Stomach (tissue), 9 donors: ENCODE measurements around the gene CEMIP. TPM values are rescaled to one million over a fixed set of nuclear protein-coding genes. Genes with fewer than 3 reads are reported as not detected.
"Not testable (repeated sequence)": the region's sequence is repeated elsewhere in the genome, so short reads cannot be mapped to it uniquely, and the experiment has no call there.

Experiments
- DNase-seq, 2 donors: peaks; one replicate each; pipeline versions ENCODE4 v3.0.0 to v3.0.0-alpha.2; 2013 to 2019
- H3K27ac ChIP-seq, 5 donors: fragments of 200-600 bp in 4 of 5; sonication (generic) in 4 of 5; one replicate each; pipeline ENCODE4 v1.5.1; 2013 to 2019; ENCODE audit warnings: mild to moderate bottlenecking in 1 of 5, moderate library complexity in 1 of 5
- H3K27me3 ChIP-seq, 3 donors: fragments of 200-600 bp; sonication (generic); one replicate each; pipeline ENCODE4 v1.5.1; 2017 to 2019; ENCODE audit warnings: mixed run types in 1 of 3
- H3K36me3 ChIP-seq, 4 donors: fragments of 200-600 bp; sonication (generic); 1 replicate in 3 of 4; 2 replicates in 1 of 4; pipeline ENCODE4 v1.5.1; 2016 to 2019
- H3K4me1 ChIP-seq, 4 donors: fragments of 200-600 bp; sonication (generic); one replicate each; pipeline ENCODE4 v1.5.1; 2016 to 2019
- H3K4me3 ChIP-seq, 4 donors: fragments of 200-600 bp; sonication (generic) in 3 of 4; one replicate each; pipeline ENCODE4 v1.5.1; 2016 to 2019; ENCODE audit warnings: mild to moderate bottlenecking in 1 of 4
- H3K9me3 ChIP-seq, 4 donors: fragments of 200-600 bp; sonication (generic); one replicate each; pipeline ENCODE4 v1.5.1; 2016 to 2019
- CTCF ChIP-seq, 7 experiments: fragments of 450-650 bp in 4 of 7; fragments of 200-600 bp in 3 of 7; sonication (generic) in 3 of 7; IDR thresholded peaks; one replicate each; pipeline ENCODE4 v1.5.1; 2016 to 2019; ENCODE audit warnings: antibody characterized with exemption in 7 of 7, control low read depth in 2 of 7, mild to moderate bottlenecking in 1 of 7
- EP300 ChIP-seq: sonication (generic); formaldehyde crosslinking; IDR thresholded peaks from one replicate; pipeline ENCODE4 v1.6.1; 2017; ENCODE audit warnings: antibody characterized with exemption
- POLR2A ChIP-seq, 4 donors: fragments of 450-650 bp; IDR thresholded peaks; one replicate each; pipeline ENCODE4 v1.6.1; 2016; ENCODE audit warnings: antibody characterized with exemption in 4 of 4, control low read depth in 2 of 4, mild to moderate bottlenecking in 1 of 4, moderate library complexity in 1 of 4
- POLR2AphosphoS5 ChIP-seq, 3 donors: sonication (generic); formaldehyde crosslinking; IDR thresholded peaks; one replicate each; pipeline ENCODE4 v1.6.1; 2016; ENCODE audit warnings: antibody characterized with exemption in 3 of 3
- WGBS, 5 donors: extraction: QIAGEN DNeasy Blood & Tissue Kit in 3 of 5; methylation state at CpG; one replicate each; pipeline versions ENCODE4 v1.1.5 to v1.1.7; 2013 to 2018; 5-methylcytosine and 5-hydroxymethylcytosine counted together
- intact Hi-C: fragments of 100-400 bp; cut with DNase I; formaldehyde crosslinking; loops from one replicate; pipeline ENCODE4 v1.15.1; 2023; ENCODE audit warnings: low total_unique reads
- polyA plus RNA-seq, 3 donors: library from polyadenylated mRNA; stranded (reverse); fragments of 200-250 nt; gene quantifications; one replicate each; pipeline ENCODE4 v1.2.3, GENCODE V29; 2013
- total RNA-seq, 5 donors: library from RNA; depleted of rRNA; stranded (reverse); fragments of >200 nt; gene quantifications; one replicate each; pipeline versions ENCODE4 v1.1.0 to v1.2.3, GENCODE V29; 2014 to 2016
- donor health status: healthy with polysubstance abuse.
- donor health status: Bipolar disorder and iron deficiency.
- donor health status: healthy.

Gene CEMIP
- total and polyA plus RNA-seq, 8 donors: 0.53 to 2.6 (median 1.4) TPM; not detected in 4

GRCh38 chr15:80953953-80954778, 175.0 kb downstream of the CEMIP start:
- H3K36me3 ChIP-seq: peaks cover 8 to 51% (median 45%) of the 10 kb centered on the region in 4 donors
- TF ChIP-seq EP300 (no peak), POLR2A (IDR thresholded peaks at IDR 0.05) (no peak), POLR2AphosphoS5 (IDR thresholded peaks at IDR 0.05) (no peak), CTCF (IDR thresholded peaks at IDR 0.05) (no peak)
- DNase-seq: no peak
- peaks cover 0 to 3% (median 0%) of the 10 kb centered on the region in 4 donors for H3K4me1 ChIP-seq
- H3K9me3 ChIP-seq: no peaks in the 10 kb centered on the region
- no peaks in the 10 kb centered on the region for H3K27me3 ChIP-seq
- H3K27ac ChIP-seq: no peak overlapping the region
- intact Hi-C loops: no loop called here
- WGBS, 5 donors: 78 to 94% (median 93%) methylated on average over 9 of the region's 9 CpGs
- H3K4me3 ChIP-seq: no peak overlapping the region

DNA sequence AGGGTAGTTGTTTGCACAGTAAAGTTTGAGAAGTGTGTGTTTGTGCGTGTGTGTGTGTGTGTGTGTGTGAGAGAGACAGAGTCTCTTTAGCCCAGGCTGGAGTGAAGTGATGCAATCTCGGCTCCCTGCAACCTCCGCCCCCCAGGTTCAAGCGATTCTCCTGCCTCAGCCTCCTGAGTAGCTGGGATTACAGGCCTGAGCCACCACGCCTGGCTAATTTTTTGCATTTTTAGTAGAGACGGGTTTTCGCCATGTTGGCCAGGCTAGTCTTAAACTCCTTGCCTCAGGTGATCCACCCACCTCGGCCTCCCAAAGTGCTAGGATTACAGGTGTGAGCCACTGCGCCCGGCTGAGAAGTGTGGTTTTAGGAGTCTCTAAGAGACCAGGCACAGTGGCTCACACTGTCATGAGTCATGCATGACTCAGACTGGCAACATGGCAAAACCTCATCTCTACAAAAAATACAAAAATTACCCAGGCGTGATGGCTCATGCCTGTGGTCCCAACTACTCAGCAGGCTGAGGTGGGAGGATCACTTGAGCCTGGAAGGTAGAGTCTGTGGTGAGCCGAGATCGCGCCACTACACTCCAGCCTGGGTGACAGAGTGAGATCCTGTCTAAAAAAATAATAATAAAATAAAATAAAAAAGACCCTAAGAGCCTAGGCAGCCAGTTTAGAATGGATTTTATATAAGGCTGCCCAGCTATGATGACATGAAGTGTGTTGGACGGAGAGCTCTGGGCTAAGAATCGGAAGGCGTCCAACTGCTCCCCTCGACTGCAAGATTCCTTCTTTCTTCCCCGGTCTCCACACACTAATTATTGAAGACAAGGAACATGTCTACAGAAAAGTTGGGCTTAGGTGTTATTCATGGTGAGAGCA, 176.6 kb downstream of the CEMIP start:
- H3K4me1 ChIP-seq, DNase-seq, H3K9me3 ChIP-seq, intact Hi-C loops, H3K4me3 ChIP-seq, H3K27ac ChIP-seq, H3K27me3 ChIP-seq: not testable (repeated sequence)
- peaks cover 2 to 45% (median 40%) of the 10 kb centered on the region in 4 donors for H3K36me3 ChIP-seq
- WGBS, 5 donors: 85 to 94% (median 91%) methylated on average over 19 of the region's 19 CpGs

GRCh38 chr15:80957556-80957955, 178.4 kb downstream of the CEMIP start:
- intact Hi-C loops: no loop called here
- no peak for DNase-seq
- no peak overlapping the region for H3K4me3 ChIP-seq
- no peaks in the 10 kb centered on the region for H3K27me3 ChIP-seq
- peaks cover 0 to 3% (median 0%) of the 10 kb centered on the region in 4 donors for H3K4me1 ChIP-seq
- H3K27ac ChIP-seq: no peak overlapping the region
- H3K9me3 ChIP-seq: no peaks in the 10 kb centered on the region
- H3K36me3 ChIP-seq: peaks cover 0 to 31% (median 22%) of the 10 kb centered on the region in 4 donors
- WGBS, 5 donors: 78 to 86% (median 80%) methylated on average over 2 of the region's 2 CpGs
- TF ChIP-seq POLR2A (IDR thresholded peaks at IDR 0.05) (no peak), POLR2AphosphoS5 (IDR thresholded peaks at IDR 0.05) (no peak), CTCF (IDR thresholded peaks at IDR 0.05) (no peak), EP300 (no peak)

DNA sequence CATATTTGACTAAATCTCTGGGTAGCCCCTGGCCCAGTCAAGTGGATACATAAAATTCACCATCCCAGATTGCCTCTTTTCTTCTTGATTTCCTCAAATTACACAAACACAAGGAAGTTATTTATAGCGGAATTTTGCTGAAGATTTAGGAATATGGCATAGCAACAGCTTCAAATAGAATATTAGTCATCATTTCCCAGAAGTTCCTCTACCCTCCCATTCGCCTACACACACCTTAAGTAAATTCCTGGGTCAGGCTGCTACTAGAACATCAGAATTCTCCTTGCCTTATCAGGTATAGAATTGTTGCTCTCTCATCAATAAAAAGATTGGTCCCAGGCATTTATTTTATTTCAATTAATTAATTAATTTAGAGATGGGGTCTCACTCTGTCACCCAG, 178.8 kb downstream of the CEMIP start:
- Histone ChIP-seq H3K4me3 (no peak overlapping the region), H3K27me3 (no peaks in the 10 kb centered on the region), H3K27ac (no peak overlapping the region), H3K36me3 (peaks cover 0 to 26% (median 21%) of the 10 kb centered on the region in 4 donors), H3K9me3 (no peaks in the 10 kb centered on the region), H3K4me1 (peaks cover 0 to 3% (median 0%) of the 10 kb centered on the region in 4 donors)
- no peak for DNase-seq
- 87 to 99% (median 92%) methylated on average over 2 of the region's 2 CpGs for WGBS, 5 donors
- intact Hi-C loops: no loop called here
- TF ChIP-seq POLR2A (IDR thresholded peaks at IDR 0.05) (no peak), POLR2AphosphoS5 (IDR thresholded peaks at IDR 0.05) (no peak), EP300 (no peak), CTCF (IDR thresholded peaks at IDR 0.05) (no peak)
